Jurkat, Clone E6-1 (cell line): ENCODE results near the gene SRPK2.
"Not testable (repeated sequence)": the region's sequence is repeated elsewhere in the genome, so short reads cannot be mapped to it uniquely, and the experiment has no call there.

Experiments used
- DNase-seq: peaks from one replicate; pipeline ENCODE4 v3.0.0-alpha.2; 2011; ENCODE audit warnings: low read depth, low spot score
- H3K4me3 ChIP-seq: 2 replicates; pipeline ENCODE4 v1.5.1; 2011; ENCODE audit warnings: mild to moderate bottlenecking, low read length, control low read depth, moderate library complexity

Gene SRPK2

GRCh38 chr7:105212212-105212611 is 176.5 kb downstream of the SRPK2 start:
- no peak for DNase-seq
- H3K4me3 ChIP-seq, result no peak overlapping the region

DNA sequence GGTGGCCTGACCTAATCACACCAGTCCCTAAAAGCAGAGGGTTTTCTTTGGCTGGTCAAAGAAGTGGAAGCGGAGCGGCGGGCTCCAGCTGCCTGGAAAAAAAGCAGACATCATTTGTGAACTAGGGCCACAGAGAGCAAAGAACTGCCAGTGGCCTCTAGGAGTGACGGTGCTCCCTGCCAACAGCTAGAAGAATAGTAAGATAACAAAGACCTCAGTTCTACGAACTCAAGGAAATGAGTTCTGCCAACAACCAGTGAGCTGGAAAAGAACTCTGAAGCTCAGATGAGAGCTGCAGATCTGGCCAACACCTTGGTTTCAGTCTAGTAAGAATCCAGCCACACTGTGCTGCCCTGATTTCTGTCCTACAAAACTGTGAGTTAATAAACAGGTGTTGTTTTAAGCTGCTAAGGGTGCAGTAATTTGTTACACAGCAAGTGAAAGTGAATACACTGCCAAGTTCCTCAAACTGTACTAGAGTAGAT is 178.0 kb downstream of the SRPK2 start:
- DNase-seq, result peak; percentile 29
- no peak overlapping the region for H3K4me3 ChIP-seq

DNA sequence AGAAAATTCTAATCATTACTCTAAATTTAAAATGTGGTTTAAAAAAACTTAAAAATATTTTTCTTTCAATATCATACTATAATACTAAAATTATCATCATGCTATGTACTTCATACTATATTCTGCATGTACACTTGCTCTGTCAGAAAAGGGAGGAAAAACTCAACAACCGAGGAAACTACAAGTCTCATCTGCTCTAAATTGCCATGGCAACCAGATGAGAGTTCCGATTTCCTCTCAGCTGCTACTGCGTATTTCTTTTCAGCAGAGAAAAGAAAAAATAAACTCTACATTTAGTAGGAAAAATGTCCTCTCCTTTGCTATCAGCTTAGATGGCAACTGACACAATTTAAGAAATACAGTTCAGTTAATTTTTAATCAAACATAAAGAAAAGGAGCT is 178.9 kb downstream of the SRPK2 start:
- peak; percentile 63 for DNase-seq

GRCh38 chr7:105209433-105209832 is 179.3 kb downstream of the SRPK2 start:
- H3K4me3 ChIP-seq, result no peak overlapping the region
- DNase-seq, result no peak

More for the DNA sequence above, 178.9 kb downstream of the SRPK2 start:
- H3K4me3 ChIP-seq, result no peak overlapping the region

- DNase-seq, result no peak
- no peak overlapping the region for H3K4me3 ChIP-seq
These were observed 181.7 kb downstream of the SRPK2 start for GRCh38 chr7:105206985-105207384.

GRCh38 chr7:105205592-105206237 is 183.0 kb downstream of the SRPK2 start:
- peak; percentile 38 for DNase-seq
- H3K4me3 ChIP-seq, result no peak overlapping the region

DNA sequence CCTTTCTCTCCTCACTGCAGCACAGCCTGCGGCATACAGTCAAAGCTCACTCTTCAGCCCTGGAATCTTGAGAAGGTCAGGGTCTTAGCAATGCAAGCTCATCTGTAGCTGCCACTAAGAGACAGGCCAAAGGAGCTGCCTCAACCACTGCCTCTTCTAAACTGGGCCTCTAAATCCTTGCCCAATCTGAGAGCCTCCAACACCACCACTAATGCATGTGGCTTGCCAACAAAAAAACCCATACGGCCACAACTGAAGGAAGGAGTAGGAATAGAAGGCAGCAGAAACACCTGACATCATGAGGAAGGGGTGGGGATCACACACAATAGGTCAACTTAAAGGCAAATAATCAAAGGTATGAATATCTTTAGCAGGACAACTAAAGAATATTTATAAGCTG is 183.8 kb downstream of the SRPK2 start:
- H3K4me3 ChIP-seq, result no peak overlapping the region
- peak; percentile 28 for DNase-seq

DNA sequence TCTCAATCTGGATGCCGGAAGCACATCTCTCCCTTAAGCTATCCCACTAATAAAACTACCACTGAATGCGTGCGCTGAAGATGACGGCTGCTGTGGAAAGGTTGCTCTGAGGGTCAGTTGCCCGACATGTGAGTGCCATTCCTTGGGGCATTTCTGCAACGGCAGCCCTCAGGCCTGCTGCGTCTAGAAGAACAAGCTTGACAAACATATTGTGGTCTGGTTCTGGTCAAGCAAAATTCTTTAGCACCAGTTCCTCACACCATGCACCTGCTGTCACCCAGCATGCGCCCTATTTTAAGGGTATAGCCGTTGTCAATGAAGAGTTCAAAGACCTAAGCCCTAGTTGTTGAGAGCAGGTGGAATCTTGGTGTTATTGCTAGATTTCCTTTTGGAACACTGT is 184.2 kb downstream of the SRPK2 start:
- DNase-seq, result no peak
- H3K4me3 ChIP-seq, result no peak overlapping the region

GRCh38 chr7:105202616-105203015 is 186.1 kb downstream of the SRPK2 start:
- no peak for DNase-seq
- H3K4me3 ChIP-seq, result no peak overlapping the region

DNA sequence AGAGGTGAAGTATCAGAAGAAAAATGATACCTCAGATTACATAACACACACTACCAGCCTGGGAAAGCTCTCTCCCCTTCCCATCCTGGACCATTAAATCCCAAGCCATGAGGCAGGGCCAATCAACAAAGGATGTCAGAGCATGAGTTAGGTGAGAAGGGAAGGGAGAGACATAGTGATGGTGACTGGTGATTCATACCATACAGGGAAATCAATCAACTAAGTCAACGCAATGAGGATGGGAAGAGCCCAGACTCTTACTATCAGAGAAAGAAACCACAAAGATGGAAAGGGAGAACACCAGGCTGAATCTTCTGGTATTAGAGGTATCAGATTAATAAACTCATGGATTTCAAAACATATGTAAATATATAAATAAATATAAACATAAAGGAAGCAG is 189.3 kb downstream of the SRPK2 start:
- no peak for DNase-seq
- no peak overlapping the region for H3K4me3 ChIP-seq

DNA sequence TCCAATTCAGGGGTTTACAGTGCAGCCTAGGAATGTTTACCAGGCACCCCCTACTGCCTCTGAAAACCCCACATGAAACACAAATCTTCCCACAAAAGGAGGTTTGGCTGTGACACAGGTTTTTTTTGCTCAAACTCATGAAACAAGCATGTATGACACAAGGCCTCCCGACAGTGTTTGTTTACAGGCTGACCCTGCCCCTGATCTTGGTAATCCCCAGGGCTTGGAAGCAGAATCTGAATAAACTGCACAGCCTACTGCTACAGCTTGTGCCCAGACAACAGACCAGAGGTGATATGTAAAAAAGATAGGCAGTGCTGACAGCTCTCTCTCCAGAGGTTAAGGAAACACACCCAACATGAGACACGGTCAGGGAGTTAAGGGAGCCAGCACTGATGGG is 190.5 kb downstream of the SRPK2 start:
- no peak overlapping the region for H3K4me3 ChIP-seq
- DNase-seq, result no peak

GRCh38 chr7:105196473-105196872 is 192.2 kb downstream of the SRPK2 start:
- no peak for DNase-seq
- no peak overlapping the region for H3K4me3 ChIP-seq

DNA sequence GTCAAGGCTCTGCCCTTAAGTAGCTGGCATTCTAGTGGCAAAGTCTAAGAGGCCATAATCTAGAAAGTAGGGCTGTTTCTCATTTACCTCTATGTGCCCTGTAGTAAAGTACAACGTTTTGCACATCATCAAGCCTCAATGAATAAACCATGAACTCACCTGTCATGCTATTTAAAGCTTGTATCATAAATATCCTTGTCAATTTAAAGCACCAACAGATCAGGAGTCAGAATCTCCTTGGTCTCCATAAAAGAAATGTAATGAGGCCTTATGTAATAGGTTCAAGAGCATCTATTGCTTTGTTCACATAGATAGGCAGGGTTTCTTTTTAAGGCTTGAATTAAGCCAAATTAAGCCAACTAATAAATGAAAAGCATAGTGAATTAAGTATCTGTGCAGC is 192.8 kb downstream of the SRPK2 start:
- DNase-seq, result no peak
- no peak overlapping the region for H3K4me3 ChIP-seq

DNA sequence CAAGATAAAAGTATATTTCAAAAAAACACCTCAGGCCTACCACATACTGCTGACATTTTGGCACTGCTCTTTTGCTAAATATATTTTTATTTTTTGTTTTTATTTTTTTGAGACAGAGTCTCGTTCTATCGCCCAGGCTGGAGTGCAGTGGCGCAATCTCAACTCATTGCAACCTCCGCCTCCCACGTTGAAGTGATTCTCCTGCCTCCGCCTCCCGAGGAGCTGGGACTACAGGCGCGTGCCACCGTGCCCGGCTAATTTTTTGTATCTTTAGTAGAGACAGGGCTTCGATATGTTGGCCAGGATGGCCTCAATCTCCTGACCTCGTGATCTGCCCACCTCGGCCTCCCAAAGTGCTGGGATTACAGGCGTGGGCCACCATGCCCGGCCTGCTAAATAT is 193.8 kb downstream of the SRPK2 start:
- not testable (repeated sequence) for H3K4me3 ChIP-seq, DNase-seq

- no peak for DNase-seq
- no peak overlapping the region for H3K4me3 ChIP-seq
These were observed 197.4 kb downstream of the SRPK2 start for GRCh38 chr7:105191331-105191730.

GRCh38 chr7:105189859-105190492 is 198.7 kb downstream of the SRPK2 start:
- no peak for DNase-seq
- no peak overlapping the region for H3K4me3 ChIP-seq

- H3K4me3 ChIP-seq, result no peak overlapping the region
- no peak for DNase-seq
These were observed 200.5 kb downstream of the SRPK2 start for GRCh38 chr7:105188201-105188600.

- DNase-seq, result no peak
- no peak overlapping the region for H3K4me3 ChIP-seq
These were observed 201.2 kb downstream of the SRPK2 start for GRCh38 chr7:105187302-105188169.

- no peak for DNase-seq
- H3K4me3 ChIP-seq, result no peak overlapping the region
These were observed 203.3 kb downstream of the SRPK2 start for GRCh38 chr7:105185290-105186010.
